ENCODE measurements around the gene SRM. TPM values are rescaled to one million over a fixed set of nuclear protein-coding genes. Genes with fewer than 3 reads are reported as not detected.
A peak's percentile ranks its signal among the peaks of the same experiment; 100 is the strongest.
"Not testable (repeated sequence)": the region's sequence is repeated elsewhere in the genome, so short reads cannot be mapped to it uniquely, and the experiment has no call there.

The SRM gene
- 10 to 100 TPM; 47.6 to 89.3 (median 67.9) TPM for polyA plus RNA-seq (ENCODE audit: insufficient read length in 10 of 10)
- long read RNA-seq, donor 1, transcript SRM-201 (8 exons, 1,266 nt) = major isoform, 31 of 50 reads
- long read RNA-seq, donor 1, partial matches to known transcripts = 16 of 50 reads
- long read RNA-seq, donor 1, other reads (novel, unspliced or antisense) = 0 of 50 reads
- long read RNA-seq, donor 2, transcript SRM-201 (8 exons, 1,266 nt) = major isoform, 30 of 43 reads
- long read RNA-seq, donor 2, partial matches to known transcripts = 12 of 43 reads
- long read RNA-seq, donor 2, other reads (novel, unspliced or antisense) = 0 of 43 reads
- long read RNA-seq, donor 3 = 0 reads
- long read RNA-seq, donor 4, transcript SRM-201 (8 exons, 1,266 nt) = major isoform, 33 of 46 reads
- long read RNA-seq, donor 4, partial matches to known transcripts = 11 of 46 reads
- long read RNA-seq, donor 4, other reads (novel, unspliced or antisense) = 0 of 46 reads
- long read RNA-seq, donor 5, transcript SRM-204 (2 exons, 545 nt) = minor isoform, 6 of 104 reads
- long read RNA-seq, donor 5, transcript SRM-201 (8 exons, 1,266 nt) = major isoform, 52 of 104 reads
- long read RNA-seq, donor 5, partial matches to known transcripts = 46 of 104 reads
- long read RNA-seq, donor 5, other reads (novel, unspliced or antisense) = 0 of 104 reads
- long read RNA-seq, donor 6, transcript SRM-201 (8 exons, 1,266 nt) = major isoform, 60 of 87 reads
- long read RNA-seq, donor 6, partial matches to known transcripts = 26 of 87 reads
- long read RNA-seq, donor 6, other reads (novel, unspliced or antisense) = 0 of 87 reads
- long read RNA-seq, donor 7, transcript SRM-204 (2 exons, 545 nt) = minor isoform, 5 of 62 reads
- long read RNA-seq, donor 7, transcript SRM-201 (8 exons, 1,266 nt) = major isoform, 32 of 62 reads
- long read RNA-seq, donor 7, partial matches to known transcripts = 23 of 62 reads
- long read RNA-seq, donor 7, other reads (novel, unspliced or antisense) = 0 of 62 reads
- long read RNA-seq, donor 8, transcript SRM-201 (8 exons, 1,266 nt) = major isoform, 29 of 53 reads
- long read RNA-seq, donor 8, partial matches to known transcripts = 23 of 53 reads
- long read RNA-seq, donor 8, other reads (novel, unspliced or antisense) = 0 of 53 reads
- long read RNA-seq, donor 9, transcript SRM-201 (8 exons, 1,266 nt) = major isoform, 9 of 9 reads
- long read RNA-seq, donor 9, partial matches to known transcripts = 0 of 9 reads
- long read RNA-seq, donor 9, other reads (novel, unspliced or antisense) = 0 of 9 reads

- peak; percentile 92 to 96 (median 93) for DNase-seq
Measured at GRCh38 chr1:11059968-11060830, at the start of gene SRM. TSS of gene SRM (minus strand) at chr1:11060018. CDS start at chr1:11059943, 75 bp downstream.

GRCh38 chr1:11109047-11109760, 49.4 kb upstream of the SRM start:
- DNase-seq = no peak

GRCh38 chr1:11107599-11107998, 47.8 kb upstream of the SRM start:
- no peak for DNase-seq

- DNase-seq = no peak
Measured at GRCh38 chr1:11105586-11105985, 45.8 kb upstream of the SRM start.

- no peak for DNase-seq
Measured at GRCh38 chr1:11101347-11101746, 41.5 kb upstream of the SRM start.

- DNase-seq = not testable (repeated sequence)
Measured at GRCh38 chr1:11100806-11101205, 41.0 kb upstream of the SRM start.

GRCh38 chr1:11100149-11100493, 40.3 kb upstream of the SRM start:
- no peak for DNase-seq

GRCh38 chr1:11099310-11100148, 39.7 kb upstream of the SRM start, which contains the start of gene EXOSC10:
TSS of gene EXOSC10 (minus strand) at chr1:11099869. CDS start at chr1:11099831, 38 bp downstream.
- peak; percentile 91 to 97 (median 94) for DNase-seq

- no peak for DNase-seq
Measured at GRCh38 chr1:11098931-11099309, 39.1 kb upstream of the SRM start.

- DNase-seq = not testable (repeated sequence)
Measured at GRCh38 chr1:11083784-11084183, 24.0 kb upstream of the SRM start.

GRCh38 chr1:11080931-11081330, 21.1 kb upstream of the SRM start:
- DNase-seq = no peak

GRCh38 chr1:11078631-11079030, 18.8 kb upstream of the SRM start:
- DNase-seq = no peak

GRCh38 chr1:11073398-11073797, 13.6 kb upstream of the SRM start:
- not testable (repeated sequence) for DNase-seq

GRCh38 chr1:11072216-11072917, 12.5 kb upstream of the SRM start:
- DNase-seq = no peak

- DNase-seq = no peak
Measured at GRCh38 chr1:11071463-11072215, 11.8 kb upstream of the SRM start.

GRCh38 chr1:11070876-11071275, 11.1 kb upstream of the SRM start:
- DNase-seq = no peak

GRCh38 chr1:11068600-11069473, 9.0 kb upstream of the SRM start:
- DNase-seq = no peak
